H9 (cell line): ENCODE results near the gene C1orf159. TPM values are rescaled to one million over a fixed set of nuclear protein-coding genes. Genes with fewer than 3 reads are reported as not detected.

ENCODE experiments used
- DNase-seq: peaks from one replicate; pipeline ENCODE4 v3.0.0-alpha.2; 2017
- H2AFZ ChIP-seq: one replicate; pipeline ENCODE4 v1.6.1; 2013; ENCODE audit warnings: mild to moderate bottlenecking, low read length, control low read depth, moderate library complexity
- H2AK5ac ChIP-seq: 2 replicates; pipeline ENCODE4 v1.6.1; 2013; ENCODE audit warnings: low read length, control low read depth, mixed read lengths; ENCODE audit not compliant: insufficient read length
- H2BK120ac ChIP-seq: one replicate; pipeline ENCODE4 v1.6.1; 2013; ENCODE audit warnings: low read depth, mild to moderate bottlenecking, low read length, control low read depth, inconsistent platforms; ENCODE audit not compliant: poor library complexity, severe bottlenecking
- H2BK12ac ChIP-seq: 2 replicates; pipeline ENCODE4 v1.6.1; 2013; ENCODE audit warnings: low read length, control low read depth, mixed read lengths, low read depth; ENCODE audit not compliant: insufficient read length
- H2BK15ac ChIP-seq: 2 replicates; pipeline ENCODE4 v1.6.1; 2013; ENCODE audit warnings: low read depth, low read length, control low read depth
- H2BK20ac ChIP-seq: one replicate; pipeline ENCODE4 v1.6.1; 2013; ENCODE audit warnings: low read depth, mild to moderate bottlenecking, low read length, control low read depth, inconsistent platforms; ENCODE audit not compliant: poor library complexity, severe bottlenecking
- H2BK5ac ChIP-seq: 2 replicates; pipeline ENCODE4 v1.6.1; 2013; ENCODE audit warnings: low read length, control low read depth, mixed read lengths; ENCODE audit not compliant: insufficient read length
- H3K14ac ChIP-seq: 2 replicates; pipeline ENCODE4 v1.6.1; 2013; ENCODE audit warnings: low read length, control low read depth; ENCODE audit not compliant: insufficient read depth
- H3K18ac ChIP-seq: 2 replicates; pipeline ENCODE4 v1.6.1; 2013; ENCODE audit warnings: low read depth, mild to moderate bottlenecking, mixed read lengths, low read length, control low read depth; ENCODE audit not compliant: insufficient read length
- H3K23ac ChIP-seq: 2 replicates; pipeline ENCODE4 v1.6.1; 2013; ENCODE audit warnings: low read length, control low read depth, mixed read lengths, low read depth; ENCODE audit not compliant: insufficient read length
- H3K23me2 ChIP-seq: 2 replicates; pipeline ENCODE4 v1.6.1; 2013; ENCODE audit warnings: low read depth, mild to moderate bottlenecking, mixed read lengths, low read length, control low read depth; ENCODE audit not compliant: insufficient read length, poor library complexity, severe bottlenecking
- H3K27ac ChIP-seq: 2 replicates; pipeline ENCODE4 v1.5.1; 2013; ENCODE audit warnings: low read length, control low read depth, mixed read lengths, low read depth; ENCODE audit not compliant: insufficient read length
- H3K27me3 ChIP-seq: 2 replicates; pipeline ENCODE4 v1.6.1; 2013; ENCODE audit warnings: low read length, control low read depth, inconsistent platforms; ENCODE audit not compliant: insufficient read depth
- H3K4ac ChIP-seq: 2 replicates; pipeline ENCODE4 v1.6.1; 2013; ENCODE audit warnings: low read depth, mild to moderate bottlenecking, control low read depth, inconsistent platforms, low read length, moderate library complexity
- H3K4me1 ChIP-seq: 2 replicates; pipeline ENCODE4 v1.6.1; 2013; ENCODE audit warnings: low read length, control low read depth, inconsistent platforms; ENCODE audit not compliant: insufficient read depth
- H3K4me2 ChIP-seq: 2 replicates; pipeline ENCODE4 v1.6.1; 2013; ENCODE audit warnings: low read length, control low read depth, mixed read lengths; ENCODE audit not compliant: insufficient read length, insufficient read depth
- H3K56ac ChIP-seq: 2 replicates; pipeline ENCODE4 v1.6.1; 2013; ENCODE audit warnings: low read depth, mild to moderate bottlenecking, mixed read lengths, low read length, control low read depth; ENCODE audit not compliant: insufficient read length
- H3K79me1 ChIP-seq: 2 replicates; pipeline ENCODE4 v1.6.1; 2013; ENCODE audit warnings: low read depth, mild to moderate bottlenecking, moderate library complexity, low read length, control low read depth, inconsistent platforms; ENCODE audit not compliant: insufficient read depth, poor library complexity, severe bottlenecking
- H3K79me2 ChIP-seq: 2 replicates; pipeline ENCODE4 v1.6.1; 2013; ENCODE audit warnings: low read length, control low read depth, inconsistent platforms; ENCODE audit not compliant: insufficient read depth
- H3K9ac ChIP-seq: 2 replicates; pipeline ENCODE4 v1.6.1; 2013; ENCODE audit warnings: low read length, control low read depth, mixed read lengths; ENCODE audit not compliant: insufficient read length; ENCODE audit errors: extremely low read depth
- H3K9me3 ChIP-seq: one replicate; pipeline ENCODE4 v1.6.1; 2013; ENCODE audit warnings: low read depth, low read length, inconsistent platforms; ENCODE audit not compliant: control insufficient read depth
- H3T11ph ChIP-seq: one replicate; pipeline ENCODE4 v1.6.1; 2013; ENCODE audit warnings: mild to moderate bottlenecking, low read length, control low read depth, inconsistent platforms
- H4K20me1 ChIP-seq: one replicate; pipeline ENCODE4 v1.6.1; 2013; ENCODE audit not compliant: control insufficient read depth, insufficient read length, insufficient read depth
- H4K5ac ChIP-seq: 2 replicates; pipeline ENCODE4 v1.6.1; 2013; ENCODE audit warnings: low read depth, mild to moderate bottlenecking, mixed read lengths, low read length, control low read depth; ENCODE audit not compliant: insufficient read length
- H4K8ac ChIP-seq: replicated peaks from 2 replicates; pipeline ENCODE4 v1.6.1; 2013; ENCODE audit warnings: low read length, control low read depth, mixed read lengths, low read depth; ENCODE audit not compliant: insufficient read length
- H4K91ac ChIP-seq: 2 replicates; pipeline ENCODE4 v1.6.1; 2013; ENCODE audit warnings: low read depth, mild to moderate bottlenecking, moderate library complexity, mixed read lengths, low read length, control low read depth; ENCODE audit not compliant: insufficient read length
- H3K27ac Mint-ChIP-seq, 3 experiments: 2 replicates in 2 of 3; 3 replicates in 1 of 3; pipeline ENCODE4 v1.8.0; 2020 to 2021; ENCODE audit warnings: mixed read lengths in 3 of 3, mild to moderate bottlenecking in 1 of 3, moderate library complexity in 1 of 3
- H3K27me3 Mint-ChIP-seq: 2 replicates; pipeline ENCODE4 v1.8.0; 2021; ENCODE audit warnings: low read depth, mild to moderate bottlenecking, moderate library complexity, mixed read lengths
- H3K36me3 Mint-ChIP-seq, 3 experiments: 2 replicates in 2 of 3; 3 replicates in 1 of 3; pipeline ENCODE4 v1.8.0; 2020 to 2021; ENCODE audit warnings: low read depth in 3 of 3, mixed read lengths in 3 of 3; ENCODE audit not compliant: insufficient read depth in 1 of 3
- H3K4me1 Mint-ChIP-seq, 2 experiments: 2 replicates each; pipeline ENCODE4 v1.8.0; 2020; ENCODE audit warnings: mixed read lengths in 2 of 2
- H3K4me3 Mint-ChIP-seq, 2 experiments: 2 replicates in 1 of 2; 3 replicates in 1 of 2; pipeline ENCODE4 v1.8.0; 2020 to 2021; ENCODE audit warnings: mild to moderate bottlenecking in 2 of 2, mixed read lengths in 2 of 2, moderate library complexity in 1 of 2
- H3K9me3 Mint-ChIP-seq, 2 experiments: 2 replicates in 1 of 2; 3 replicates in 1 of 2; pipeline ENCODE4 v1.8.0; 2020; ENCODE audit warnings: mild to moderate bottlenecking in 2 of 2, mixed read lengths in 2 of 2, moderate library complexity in 1 of 2
- CTCF ChIP-seq: fragments of 200-600 bp; sonication (generic); conservative IDR thresholded peaks from 3 replicates; pipeline ENCODE4 v1.8.0; 2021; ENCODE audit warnings: antibody characterized with exemption, mild to moderate bottlenecking
- WGBS: extraction: QIAGEN DNeasy Blood & Tissue Kit; methylation state at CpG from one replicate; pipeline ENCODE4 v1.1.7; 2013; ENCODE audit warnings: missing lambda C conversion rate, low lambda C conversion rate, mixed read lengths; ENCODE audit not compliant: insufficient read length; ENCODE audit errors: extremely low coverage; 5-methylcytosine and 5-hydroxymethylcytosine counted together
- total RNA-seq: library from RNA; stranded (reverse); gene quantifications from 2 replicates; pipeline ENCODE4 v1.2.1, GENCODE V29; 2021

Gene C1orf159
- total RNA-seq, 1 experiment from 2014 or later, result 12.3 TPM

- Mint-ChIP-seq H3K27me3 (peaks cover 45% of the 10 kb centered on the region), H3K4me3 (no peak overlapping the region), H3K9me3 (no peaks in the 10 kb centered on the region), H3K4me1 (peaks cover 12 to 17% of the 10 kb centered on the region in 2 experiments), H3K36me3 (peaks cover 8 to 34% (median 31%) of the 10 kb centered on the region in 3 experiments), H3K27ac (peak overlapping the region in 1 of 3 experiments; percentile 81; a peak in 2 of 7 replicates)
- Histone ChIP-seq H4K5ac (no peak overlapping the region), H4K20me1 (no peaks in the 10 kb centered on the region), H3K9me3 (no peaks in the 10 kb centered on the region), H3T11ph (no peak overlapping the region), H2BK20ac (no peak overlapping the region), H3K4ac (no peak overlapping the region), H3K14ac (no peak overlapping the region), H3K23me2 (peaks cover 8% of the 10 kb centered on the region), H2BK120ac (no peak overlapping the region), H3K23ac (no peak overlapping the region), H3K79me2 (no peaks in the 10 kb centered on the region; the same call in 1 of the 2 replicates), H3K4me2 (no peak overlapping the region), H2BK12ac (no peak overlapping the region), H4K91ac (no peak overlapping the region), H3K18ac (no peak overlapping the region), H4K8ac (no peak overlapping the region), H3K9ac (no peak overlapping the region), H3K4me1 (no peaks in the 10 kb centered on the region), H3K27me3 (peaks cover 6% of the 10 kb centered on the region; the same call in 1 of the 2 replicates), H3K56ac (no peak overlapping the region), H2AFZ (no peak overlapping the region), H3K79me1 (no peaks in the 10 kb centered on the region), H2AK5ac (no peak overlapping the region), H2BK15ac (no peak overlapping the region), H2BK5ac (no peak overlapping the region), H3K27ac (no peak overlapping the region)
- TF ChIP-seq CTCF, result no peak
- DNase-seq, result no peak
- WGBS, result no CpG with 5 or more reads among the region's 50 CpGs
These were observed 59.8 kb downstream of the C1orf159 start for GRCh38 chr1:1055841-1056736.
